Subcutaneous abdominal adipose tissue (tissue), 5 donors: ENCODE measurements around the gene SRL.
A peak's percentile ranks its signal among the peaks of the same experiment; 100 is the strongest.

Source experiments
- H3K27ac ChIP-seq: one replicate; pipeline ENCODE4 v1.7.0; 2013; ENCODE audit warnings: low read depth, mild to moderate bottlenecking, inconsistent platforms, low read length, moderate library complexity
- H3K27me3 ChIP-seq, 5 donors: one replicate each; pipeline ENCODE4 v1.7.0; 2013; ENCODE audit warnings: low read length in 5 of 5, inconsistent platforms in 1 of 5; ENCODE audit not compliant: control insufficient read depth in 5 of 5, insufficient read depth in 4 of 5
- H3K36me3 ChIP-seq, 5 donors: one replicate each; pipeline ENCODE4 v1.7.0; 2013; ENCODE audit warnings: low read length in 5 of 5; ENCODE audit not compliant: control insufficient read depth in 5 of 5, insufficient read depth in 5 of 5
- H3K4me1 ChIP-seq, 5 donors: one replicate each; pipeline ENCODE4 v1.7.0; 2013; ENCODE audit warnings: low read length in 5 of 5, mild to moderate bottlenecking in 3 of 5, moderate library complexity in 1 of 5; ENCODE audit not compliant: control insufficient read depth in 5 of 5, insufficient read depth in 5 of 5
- H3K4me3 ChIP-seq, 5 donors: one replicate each; pipeline ENCODE4 v1.7.0; 2013; ENCODE audit warnings: low read length in 5 of 5, low read depth in 1 of 5
- H3K9ac ChIP-seq, 5 donors: one replicate each; pipeline ENCODE4 v1.7.0; 2013; ENCODE audit warnings: low read length in 5 of 5, mild to moderate bottlenecking in 4 of 5, moderate library complexity in 3 of 5
- H3K9me3 ChIP-seq, 5 donors: one replicate each; pipeline ENCODE4 v1.7.0; 2013; ENCODE audit warnings: low read length in 5 of 5; ENCODE audit not compliant: control insufficient read depth in 5 of 5
- donor health status: healthy.
- donor health status: healthy.
- donor health status: healthy.
- donor health status: healthy.
- donor health status: healthy.

SRL gene

GRCh38 chr16:4190712-4191333 is 51.1 kb downstream of the SRL start:
- H3K27me3 ChIP-seq, result peaks cover 0 to 9% (median 2%) of the 10 kb centered on the region in 5 donors
- H3K4me3 ChIP-seq, result no peak overlapping the region
- H3K9me3 ChIP-seq, result no peaks in the 10 kb centered on the region
- no peak overlapping the region for H3K9ac ChIP-seq
- H3K4me1 ChIP-seq, result peaks cover 0 to 9% (median 4%) of the 10 kb centered on the region in 5 donors
- H3K36me3 ChIP-seq, result no peaks in the 10 kb centered on the region
- no peak overlapping the region for H3K27ac ChIP-seq

- H3K9me3 ChIP-seq, result no peaks in the 10 kb centered on the region
- no peak overlapping the region for H3K27ac ChIP-seq
- H3K4me3 ChIP-seq, result no peak overlapping the region
- peaks cover 0 to 9% (median 2%) of the 10 kb centered on the region in 5 donors for H3K27me3 ChIP-seq
- no peak overlapping the region for H3K9ac ChIP-seq
- H3K4me1 ChIP-seq, result peaks cover 0 to 9% (median 4%) of the 10 kb centered on the region in 5 donors
- no peaks in the 10 kb centered on the region for H3K36me3 ChIP-seq
Observed at GRCh38 chr16:4190086-4190485, 51.8 kb downstream of the SRL start.

- Histone ChIP-seq H3K9ac (peak overlapping the region in 4 of 5 donors; percentile 76 to 92 (median 84)), H3K4me3 (peak overlapping the region; percentile 35 to 78 (median 73)), H3K36me3 (no peaks in the 10 kb centered on the region), H3K4me1 (peaks cover 0 to 17% (median 11%) of the 10 kb centered on the region in 5 donors), H3K27me3 (peaks cover 0 to 5% (median 0%) of the 10 kb centered on the region in 5 donors), H3K27ac (peak overlapping the region; percentile 96), H3K9me3 (no peaks in the 10 kb centered on the region)
Observed at GRCh38 chr16:4184038-4184702, 57.7 kb downstream of the SRL start.

- Histone ChIP-seq H3K36me3 (no peaks in the 10 kb centered on the region), H3K9me3 (no peaks in the 10 kb centered on the region), H3K9ac (peak overlapping the region; percentile 39 to 92 (median 90)), H3K4me1 (peaks cover 0 to 17% (median 12%) of the 10 kb centered on the region in 5 donors), H3K27me3 (peaks cover 0 to 5% (median 0%) of the 10 kb centered on the region in 5 donors), H3K4me3 (peak overlapping the region; percentile 68 to 84 (median 74)), H3K27ac (peak overlapping the region; percentile 96)
Observed at GRCh38 chr16:4183237-4184037, 58.4 kb downstream of the SRL start.

GRCh38 chr16:4182581-4183236 is 59.2 kb downstream of the SRL start:
- Histone ChIP-seq H3K9me3 (no peaks in the 10 kb centered on the region), H3K36me3 (no peaks in the 10 kb centered on the region), H3K27ac (peak overlapping the region; percentile 96), H3K4me1 (peaks cover 0 to 17% (median 12%) of the 10 kb centered on the region in 5 donors), H3K4me3 (peak overlapping the region; percentile 68 to 84 (median 74)), H3K9ac (peak overlapping the region in 3 of 5 donors; percentile 82 to 92 (median 90)), H3K27me3 (peaks cover 0 to 5% (median 0%) of the 10 kb centered on the region in 5 donors)

GRCh38 chr16:4180511-4180910 is 61.4 kb downstream of the SRL start:
- Histone ChIP-seq H3K4me3 (no peak overlapping the region), H3K4me1 (peaks cover 0 to 17% (median 12%) of the 10 kb centered on the region in 5 donors), H3K27me3 (peaks cover 0 to 2% (median 0%) of the 10 kb centered on the region in 5 donors), H3K9ac (no peak overlapping the region), H3K9me3 (no peaks in the 10 kb centered on the region), H3K36me3 (no peaks in the 10 kb centered on the region), H3K27ac (no peak overlapping the region)

- Histone ChIP-seq H3K36me3 (no peaks in the 10 kb centered on the region), H3K4me3 (no peak overlapping the region), H3K9me3 (no peaks in the 10 kb centered on the region), H3K4me1 (peaks cover 0 to 17% (median 12%) of the 10 kb centered on the region in 5 donors), H3K9ac (no peak overlapping the region), H3K27me3 (peaks cover 0 to 2% (median 0%) of the 10 kb centered on the region in 5 donors), H3K27ac (no peak overlapping the region)
Observed at GRCh38 chr16:4179763-4180260, 62.1 kb downstream of the SRL start.

GRCh38 chr16:4179020-4179419 is 62.9 kb downstream of the SRL start:
- peaks cover 0 to 2% (median 0%) of the 10 kb centered on the region in 5 donors for H3K27me3 ChIP-seq
- no peak overlapping the region for H3K27ac ChIP-seq
- no peak overlapping the region for H3K4me3 ChIP-seq
- H3K36me3 ChIP-seq, result no peaks in the 10 kb centered on the region
- no peak overlapping the region for H3K9ac ChIP-seq
- peaks cover 0 to 10% (median 6%) of the 10 kb centered on the region in 5 donors for H3K4me1 ChIP-seq
- no peaks in the 10 kb centered on the region for H3K9me3 ChIP-seq

- Histone ChIP-seq H3K36me3 (no peaks in the 10 kb centered on the region), H3K9ac (no peak overlapping the region), H3K4me3 (no peak overlapping the region), H3K27ac (no peak overlapping the region), H3K9me3 (no peaks in the 10 kb centered on the region), H3K27me3 (peaks cover 0 to 2% (median 0%) of the 10 kb centered on the region in 5 donors), H3K4me1 (peaks cover 0 to 8% (median 5%) of the 10 kb centered on the region in 5 donors)
Observed at GRCh38 chr16:4178468-4179010, 63.3 kb downstream of the SRL start.
